ENCODE measurements around the gene SYNJ2. TPM values are rescaled to one million over a fixed set of nuclear protein-coding genes. Genes with fewer than 3 reads are reported as not detected.

SYNJ2 gene
- total and polyA plus RNA-seq, 2 donors (not counting 3 experiments of a cell fraction or from before 2014, with no cell fraction given), result 35.1 to 78.2 TPM

GRCh38 chr6:158057213-158057987 lies 75.7 kb downstream of the SYNJ2 start:
- POLR2A ChIA-PET, result interaction anchor here (1.2 to 2.6 kb wide), 2 partner anchors 16 to 18 kb away, joined by 3 to 7 read pairs; no protein-coding TSS in a partner anchor

More at GRCh38 chr6:158057213-158057987, 75.7 kb downstream of the SYNJ2 start:
- peak; percentile 92 for DNase-seq (ENCODE audit: low read depth, low spot score)
- Histone ChIP-seq H2AFZ (ENCODE audit: low read depth, low read length) (no peak overlapping the region), H3K9me3 (replicated peaks; ENCODE audit: control insufficient read depth, insufficient read depth, low read length) (no peaks in the 10 kb centered on the region), H4K20me1 (replicated peaks; ENCODE audit: control insufficient read depth, extremely low read depth, insufficient read depth, low read length) (no peaks in the 10 kb centered on the region), H3K4me1 (ENCODE audit: control insufficient read depth, extremely low read depth, insufficient read depth, low read length) (peaks cover 60% of the 10 kb centered on the region), H3K36me3 (ENCODE audit: control insufficient read depth in 2 of 2, extremely low read depth in 1 of 2, insufficient read depth in 2 of 2, low read length in 2 of 2) (peaks cover 2 to 18% of the 10 kb centered on the region in 2 experiments), H3K27ac (ENCODE audit: insufficient read depth, low read depth, low read length) (peak overlapping the region; percentile 88), H3K9ac (replicated peaks; ENCODE audit: extremely low read depth, insufficient read depth, low read length) (peak overlapping the region; percentile 61), H3K27me3 (ENCODE audit: control insufficient read depth in 2 of 2, insufficient read depth in 2 of 2, low read length in 2 of 2) (no peaks in the 10 kb centered on the region), H3K79me2 (ENCODE audit: control insufficient read depth, insufficient read depth, low read length) (peaks cover 11% of the 10 kb centered on the region), H3K4me3 (replicated peaks in 1 of 3; ENCODE audit: insufficient read depth in 1 of 3, low read depth in 1 of 3, low read length in 3 of 3) (no peak overlapping the region), H3K4me2 (ENCODE audit: insufficient read depth, low read length) (peak overlapping the region; percentile 19), H3K9me1 (replicated peaks; ENCODE audit: control insufficient read depth, extremely low read depth, insufficient read depth, low read length) (no peaks in the 10 kb centered on the region)
- BruUV-seq (replicated peaks), result no TSS peak
- intact Hi-C loops (cut with micrococcal nuclease) (loop anchor here (1.0 to 2.0 kb wide), 6 partner anchors 13 to 293 kb away; partner anchors contain the start of gene SYNJ2), dilution Hi-C loops (cut with MboI; ENCODE audit: extremely low pct_ligation_motif_present, low sequenced_read_pairs) (no loop called here)
- CTCF ChIA-PET, result interaction anchor here (0.6 to 9.3 kb wide), 11 partner anchors 8 to 75 kb away, joined by 3 to 83 read pairs (median 7); no protein-coding TSS in a partner anchor
- peak; percentile 98 for FAIRE-seq
- TF ChIP-seq MAX (IDR thresholded peaks at IDR 0.05; ENCODE audit: insufficient read depth, insufficient read length), result peak; percentile 42
- peak; percentile 100 for TF ChIP-seq FOS (IDR thresholded peaks at IDR 0.05; ENCODE audit: borderline replicate concordance, insufficient read depth, low read length)
- no peak for TF ChIP-seq EZH2 (IDR thresholded peaks at IDR 0.05; ENCODE audit: borderline replicate concordance, low read depth, low read length, severe bottlenecking)
- TF ChIP-seq JUN (IDR thresholded peaks at IDR 0.05; ENCODE audit: borderline replicate concordance, insufficient read depth, insufficient read length, low read depth), result peak; percentile 95
- TF ChIP-seq GATA2 (IDR thresholded peaks at IDR 0.05; ENCODE audit: insufficient read depth, insufficient read length, low read depth, low read length), result peak; percentile 81
- TF ChIP-seq CTCF (IDR thresholded peaks at IDR 0.05; ENCODE audit: extremely low read depth in 1 of 2, insufficient read depth in 1 of 2, low read depth in 1 of 2, low read length in 2 of 2), result no peak
- TF ChIP-seq POLR2A (IDR thresholded peaks at IDR 0.05; ENCODE audit: low read depth, low read length), result peak; percentile 62
- peak; percentile 91 for TF ChIP-seq MYC (IDR thresholded peaks at IDR 0.05; ENCODE audit: low read depth, low read length)
- peak; percentile 93 for TF ChIP-seq POLR2AphosphoS5 (IDR thresholded peaks at IDR 0.05; ENCODE audit: insufficient read depth, low read depth, low read length)
